Iris pigment epithelial cell (primary cell): ENCODE results near the gene EPHA10.
A peak's percentile ranks its signal among the peaks of the same experiment; 100 is the strongest.
"Not testable (repeated sequence)": the region's sequence is repeated elsewhere in the genome, so short reads cannot be mapped to it uniquely, and the experiment has no call there.

Experiments used
- DNase-seq: peaks from one replicate; pipeline ENCODE4 v3.0.0-alpha.2; 2011; ENCODE audit warnings: low read depth

The EPHA10 gene

GRCh38 chr1:37771440-37771839, 6.5 kb upstream of the EPHA10 start:
- DNase-seq: not testable (repeated sequence)

GRCh38 chr1:37767488-37767887, 2.6 kb upstream of the EPHA10 start:
- no peak for DNase-seq

- peak; percentile 5 for DNase-seq
Observed at GRCh38 chr1:37765916-37766664, 1.2 kb upstream of the EPHA10 start.

GRCh38 chr1:37764414-37764825, 500 bp downstream of the EPHA10 start:
- DNase-seq: peak; percentile 39

- DNase-seq: no peak
Observed at GRCh38 chr1:37763791-37764413, 1.0 kb downstream of the EPHA10 start.

- DNase-seq: no peak
Observed at GRCh38 chr1:37762516-37762915, 2.4 kb downstream of the EPHA10 start.

- DNase-seq: no peak
Observed at GRCh38 chr1:37761416-37762095, 3.4 kb downstream of the EPHA10 start.

- no peak for DNase-seq
Observed at GRCh38 chr1:37759451-37759850, 5.5 kb downstream of the EPHA10 start.

- DNase-seq: no peak
Observed at GRCh38 chr1:37755951-37756560, 8.9 kb downstream of the EPHA10 start.

- DNase-seq: no peak
Observed at GRCh38 chr1:37755290-37755689, 9.6 kb downstream of the EPHA10 start.

GRCh38 chr1:37753473-37754321, 11.2 kb downstream of the EPHA10 start:
- no peak for DNase-seq

GRCh38 chr1:37752583-37753471, 12.1 kb downstream of the EPHA10 start:
- DNase-seq: peak; percentile 23

GRCh38 chr1:37752213-37752582, 12.7 kb downstream of the EPHA10 start:
- DNase-seq: no peak

- DNase-seq: no peak
Observed at GRCh38 chr1:37748565-37748964, 16.4 kb downstream of the EPHA10 start.

GRCh38 chr1:37746806-37747205, 18.1 kb downstream of the EPHA10 start:
- no peak for DNase-seq

- no peak for DNase-seq
Observed at GRCh38 chr1:37741662-37742061, 23.3 kb downstream of the EPHA10 start.

- peak; percentile 81 for DNase-seq
Observed at GRCh38 chr1:37741130-37741529, 23.8 kb downstream of the EPHA10 start.

GRCh38 chr1:37739222-37739621, 25.7 kb downstream of the EPHA10 start:
- DNase-seq: no peak

GRCh38 chr1:37738619-37739018, 26.3 kb downstream of the EPHA10 start:
- not testable (repeated sequence) for DNase-seq

- DNase-seq: not testable (repeated sequence)
Observed at GRCh38 chr1:37737975-37738374, 26.9 kb downstream of the EPHA10 start.
